PC-3 (cell line): ENCODE data around the gene P3H2. TPM values are rescaled to one million over a fixed set of nuclear protein-coding genes. Genes with fewer than 3 reads are reported as not detected.

ENCODE experiments used
- ATAC-seq: fragments of 200-7000 bp; cut with Tn5 transposase; 2 replicates; pipeline ENCODE4 v1.9.1; 2020; ENCODE audit warnings: mild to moderate bottlenecking, moderate library complexity
- BruUV-seq: library from RNA; stranded (reverse); fragments of 400-500 nt; replicated peaks from 2 replicates; lab custom pipeline; 2021; lab: Mats Ljungman, UMichigan
- CTCF ChIA-PET: fragments of 300-600 bp; sonication (Branson Sonifier 250); formaldehyde crosslinking; loops from one replicate; lab custom pipeline; 2022; ENCODE audit warnings: antibody characterized with exemption; lab: Charles Lee
- POLR2A ChIA-PET: fragments of 300-600 bp; sonication (Branson Sonifier 250); formaldehyde crosslinking; loops from one replicate; lab custom pipeline; 2022; ENCODE audit warnings: antibody characterized with exemption; ENCODE audit not compliant: unreplicated experiment; lab: Charles Lee
- DNase-seq: peaks from one replicate; pipeline ENCODE4 v3.0.0-alpha.2; 2015
- H2AFZ ChIP-seq: fragments of 300-600 bp; sonication (generic); 2 replicates; pipeline ENCODE4 v1.6.0; 2016; ENCODE audit warnings: antibody characterized with exemption, low read length
- H3F3A ChIP-seq: fragments of 300-600 bp; sonication (generic); one replicate; pipeline ENCODE4 v1.6.0; 2017; ENCODE audit warnings: antibody characterized with exemption, low read length, control low read depth, mild to moderate bottlenecking; ENCODE audit not compliant: unreplicated experiment
- H3K27ac ChIP-seq: fragments of 300-600 bp; sonication (generic); 2 replicates; pipeline ENCODE4 v1.5.1; 2016; ENCODE audit warnings: mild to moderate bottlenecking, low read length
- H3K27me3 ChIP-seq: fragments of 300-600 bp; sonication (generic); 2 replicates; pipeline ENCODE4 v1.6.1; 2016; ENCODE audit warnings: low read length, mixed read lengths
- H3K36me3 ChIP-seq: fragments of 300-600 bp; sonication (generic); 2 replicates; pipeline ENCODE4 v1.6.1; 2016; ENCODE audit warnings: low read depth, mixed run types, low read length, mixed read lengths
- H3K4me1 ChIP-seq: fragments of 300-600 bp; sonication (generic); 2 replicates; pipeline ENCODE4 v1.5.1; 2016; ENCODE audit warnings: low read length; ENCODE audit not compliant: insufficient read depth
- H3K4me2 ChIP-seq: fragments of 300-600 bp; sonication (generic); 2 replicates; pipeline ENCODE4 v1.6.0; 2016; ENCODE audit warnings: low read length
- H3K4me3 ChIP-seq: fragments of 300-600 bp; sonication (generic); 2 replicates; pipeline ENCODE4 v1.5.1; 2016; ENCODE audit warnings: mild to moderate bottlenecking, low read length, mixed read lengths
- H3K79me2 ChIP-seq: fragments of 300-600 bp; sonication (generic); 2 replicates; pipeline ENCODE4 v1.6.1; 2017; ENCODE audit warnings: low read length, mixed read lengths
- H3K9ac ChIP-seq: fragments of 300-600 bp; sonication (generic); 2 replicates; pipeline ENCODE4 v1.6.0; 2016; ENCODE audit warnings: mild to moderate bottlenecking, low read length
- H3K9me2 ChIP-seq: fragments of 300-600 bp; sonication (generic); replicated peaks from 2 replicates; pipeline ENCODE4 v1.6.1; 2016; ENCODE audit warnings: mixed run types, low read length, mixed read lengths
- H3K9me3 ChIP-seq: fragments of 300-600 bp; sonication (generic); 2 replicates; pipeline ENCODE4 v1.6.1; 2016; ENCODE audit warnings: low read length, mixed read lengths
- H4K20me1 ChIP-seq: fragments of 300-600 bp; sonication (generic); 2 replicates; pipeline ENCODE4 v1.6.1; 2016; ENCODE audit warnings: low read length, mixed read lengths
- CTCF ChIP-seq: fragments of 300-600 bp; sonication (generic); conservative IDR thresholded peaks from 2 replicates; pipeline ENCODE4 v1.5.1; 2017; ENCODE audit warnings: antibody characterized with exemption, low read depth, mild to moderate bottlenecking, low read length
- EZH2 ChIP-seq: fragments of 300-600 bp; sonication (generic); IDR thresholded peaks from one replicate; pipeline ENCODE4 v1.6.1; 2017; ENCODE audit warnings: antibody characterized with exemption, mild to moderate bottlenecking, low read length; ENCODE audit not compliant: unreplicated experiment
- EZH2phosphoT487 ChIP-seq: fragments of 300-600 bp; sonication (generic); IDR thresholded peaks from 2 replicates; pipeline ENCODE4 v1.6.1; 2018; ENCODE audit warnings: mild to moderate bottlenecking, antibody characterized with exemption, low read length, borderline replicate concordance
- intact Hi-C: fragments of 100-400 bp; cut with micrococcal nuclease; formaldehyde crosslinking; loops from 2 replicates; pipeline ENCODE4 v1.9.0; 2023
- total RNA-seq: library from RNA; depleted of rRNA; stranded (reverse); fragments of >200 nt; gene quantifications from 2 replicates; pipeline ENCODE4 v1.2.3, GENCODE V29; 2014

Gene P3H2
- total RNA-seq, 1 experiment from 2014 or later, result 4.5 TPM

DNA sequence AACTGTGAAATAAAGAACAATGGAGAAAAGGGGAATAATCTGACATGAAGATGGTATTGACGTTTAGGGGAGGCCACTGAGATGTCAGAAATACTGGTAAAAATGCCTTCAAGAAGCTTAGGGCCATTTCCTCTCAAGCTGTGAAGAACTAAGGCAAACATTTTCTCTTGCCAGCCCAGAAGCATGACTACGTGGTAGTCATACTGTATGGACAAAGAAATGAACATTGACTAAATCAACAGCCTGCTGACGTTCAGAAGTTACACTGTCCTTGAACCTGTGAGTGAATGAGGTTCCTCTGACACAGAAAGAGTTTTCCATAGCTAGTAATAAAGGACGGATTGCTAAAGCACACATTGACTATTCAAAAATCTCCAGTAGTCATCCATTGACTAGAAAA, 121.0 kb downstream of the P3H2 start:
- no peak overlapping the region for H3K27ac ChIP-seq
- no peaks in the 10 kb centered on the region for H3K9me2 ChIP-seq
- H3K9me3 ChIP-seq, result no peaks in the 10 kb centered on the region
- no peaks in the 10 kb centered on the region for H3K79me2 ChIP-seq
- ChIA-PET CTCF (no interaction called here), POLR2A (no interaction called here)
- H2AFZ ChIP-seq, result no peak overlapping the region
- H3K27me3 ChIP-seq, result no peaks in the 10 kb centered on the region
- ATAC-seq (no peak), DNase-seq (peak; percentile 19)
- no peak overlapping the region for H3K4me2 ChIP-seq
- intact Hi-C loops, result no loop called here
- BruUV-seq, result no TSS peak
- H3K36me3 ChIP-seq, result no peaks in the 10 kb centered on the region
- TF ChIP-seq CTCF, result no peak
- no peak for TF ChIP-seq EZH2phosphoT487
- TF ChIP-seq EZH2, result no peak
- H3K9ac ChIP-seq, result no peak overlapping the region
- no peak overlapping the region for H3K4me3 ChIP-seq
- H3F3A ChIP-seq, result no peaks in the 10 kb centered on the region
- H4K20me1 ChIP-seq, result no peaks in the 10 kb centered on the region
- H3K4me1 ChIP-seq, result peaks cover 24% of the 10 kb centered on the region

- Histone ChIP-seq H3K4me1 (no peaks in the 10 kb centered on the region), H3K36me3 (no peaks in the 10 kb centered on the region), H2AFZ (no peak overlapping the region), H3K79me2 (no peaks in the 10 kb centered on the region), H4K20me1 (no peaks in the 10 kb centered on the region), H3K9ac (no peak overlapping the region), H3K4me3 (no peak overlapping the region), H3K27me3 (no peaks in the 10 kb centered on the region), H3K9me3 (no peaks in the 10 kb centered on the region), H3K27ac (no peak overlapping the region), H3K4me2 (no peak overlapping the region), H3F3A (no peaks in the 10 kb centered on the region), H3K9me2 (no peaks in the 10 kb centered on the region)
- ATAC-seq (no peak), DNase-seq (no peak)
- no TSS peak for BruUV-seq
- POLR2A ChIA-PET, result no interaction called here
- no peak for TF ChIP-seq CTCF
- TF ChIP-seq EZH2, result no peak
- no peak for TF ChIP-seq EZH2phosphoT487
- CTCF ChIA-PET, result interaction anchor here (0.7 kb wide), 1 partner anchor 601 kb away, joined by 3 read pairs; no protein-coding TSS in a partner anchor
- intact Hi-C loops, result no loop called here
These were observed 125.6 kb downstream of the P3H2 start for GRCh38 chr3:189995129-189995528.

DNA sequence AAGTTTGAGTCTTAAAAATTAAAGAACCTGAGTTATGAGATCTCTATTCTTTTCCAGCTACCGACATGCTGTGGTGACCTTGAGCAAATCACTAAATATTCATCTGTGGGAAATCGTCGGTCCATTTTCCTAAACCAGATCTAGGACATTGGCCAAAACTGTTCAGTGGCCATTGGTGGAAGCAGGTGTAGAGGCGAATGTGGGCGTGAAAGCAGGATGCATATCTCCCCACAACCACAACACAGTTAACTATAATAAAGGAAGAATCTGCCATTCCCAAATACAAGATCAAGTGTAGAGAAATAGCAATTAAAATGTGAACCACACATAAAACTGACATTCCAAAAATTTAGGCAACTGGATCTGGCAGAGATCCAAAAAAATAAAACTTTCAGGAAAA, 129.9 kb downstream of the P3H2 start:
- H3K79me2 ChIP-seq, result no peaks in the 10 kb centered on the region
- ATAC-seq (no peak), DNase-seq (no peak)
- no peak overlapping the region for H3K27ac ChIP-seq
- POLR2A ChIA-PET, result no interaction called here
- H3K9me3 ChIP-seq, result no peaks in the 10 kb centered on the region
- no peaks in the 10 kb centered on the region for H4K20me1 ChIP-seq
- no peak overlapping the region for H3K4me3 ChIP-seq
- BruUV-seq, result no TSS peak
- no peaks in the 10 kb centered on the region for H3F3A ChIP-seq
- CTCF ChIA-PET, result no interaction called here
- no peaks in the 10 kb centered on the region for H3K27me3 ChIP-seq
- H3K9ac ChIP-seq, result no peak overlapping the region
- H2AFZ ChIP-seq, result no peak overlapping the region
- no peaks in the 10 kb centered on the region for H3K36me3 ChIP-seq
- TF ChIP-seq CTCF, result no peak
- no peak for TF ChIP-seq EZH2
- TF ChIP-seq EZH2phosphoT487, result no peak
- no peak overlapping the region for H3K4me2 ChIP-seq
- H3K4me1 ChIP-seq, result peaks cover 11% of the 10 kb centered on the region
- H3K9me2 ChIP-seq, result no peaks in the 10 kb centered on the region
- intact Hi-C loops, result no loop called here
